GM12878 (cell line): ENCODE results near the gene RERE.
"Not testable (repeated sequence)": the region's sequence is repeated elsewhere in the genome, so short reads cannot be mapped to it uniquely, and the experiment has no call there.

Source experiments
- BMI1 ChIP-seq: fragments of 450-650 bp; IDR thresholded peaks from 2 replicates; pipeline ENCODE4 v1.6.1; 2016; ENCODE audit warnings: mild to moderate bottlenecking, moderate library complexity, borderline replicate concordance
- CTCF ChIP-seq, 3 experiments: IDR thresholded peaks in 2 of 3; conservative IDR thresholded peaks in 1 of 3; 2 replicates each; pipeline ENCODE4 v1.5.1; 2011; ENCODE audit warnings: low read depth in 3 of 3, low read length in 3 of 3, mild to moderate bottlenecking in 3 of 3, control low read depth in 2 of 3, moderate library complexity in 2 of 3, inconsistent platforms in 1 of 3, mixed read lengths in 1 of 3; ENCODE audit not compliant: control insufficient read depth in 2 of 3, insufficient read depth in 1 of 3; ENCODE audit errors: extremely low read depth in 1 of 3
- E4F1 ChIP-seq: fragments of 450-650 bp; IDR thresholded peaks from 2 replicates; pipeline ENCODE4 v1.6.1; 2018; ENCODE audit warnings: borderline replicate concordance, mild to moderate bottlenecking; ENCODE audit not compliant: partially characterized antibody
- EP300 ChIP-seq, 2 experiments: fragments of 150-350 bp in 1 of 2; IDR thresholded peaks; 2 replicates each; pipeline ENCODE4 v1.6.1; 2011 to 2012; ENCODE audit warnings: low read depth in 2 of 2, low read length in 2 of 2, borderline replicate concordance in 1 of 2, improper control_type of control experiment in 1 of 2, inconsistent platforms in 1 of 2; ENCODE audit not compliant: control insufficient read depth in 1 of 2
- FOXK2 ChIP-seq: fragments of 450-650 bp; IDR thresholded peaks from 2 replicates; pipeline ENCODE4 v1.6.1; 2017; ENCODE audit warnings: mild to moderate bottlenecking, moderate library complexity
- JUNB ChIP-seq: IDR thresholded peaks from 2 replicates; pipeline ENCODE4 v1.6.1; 2016; ENCODE audit warnings: antibody characterized with exemption, mild to moderate bottlenecking
- MAX ChIP-seq: IDR thresholded peaks from 2 replicates; pipeline ENCODE4 v1.6.1; 2012; ENCODE audit warnings: low read depth, low read length, improper control_type of control experiment
- POLR2A ChIP-seq: IDR thresholded peaks from 2 replicates; pipeline ENCODE4 v1.6.1; 2011; ENCODE audit warnings: low read depth, mild to moderate bottlenecking, low read length
- RAD21 ChIP-seq: IDR thresholded peaks from 2 replicates; pipeline ENCODE4 v1.6.1; 2011; ENCODE audit warnings: mild to moderate bottlenecking, low read depth, low read length, moderate library complexity; ENCODE audit not compliant: insufficient read depth
- SMAD1 ChIP-seq: fragments of 450-650 bp; IDR thresholded peaks from 2 replicates; pipeline ENCODE4 v1.6.1; 2018; ENCODE audit warnings: mild to moderate bottlenecking, low read depth; ENCODE audit not compliant: partially characterized antibody
- SMC3 ChIP-seq: IDR thresholded peaks from 2 replicates; pipeline ENCODE4 v1.6.1; 2011; ENCODE audit warnings: low read length, improper control_type of control experiment, borderline replicate concordance
- WRNIP1 ChIP-seq: IDR thresholded peaks from 2 replicates; pipeline ENCODE4 v1.6.1; 2011; ENCODE audit warnings: low read depth, low read length, improper control_type of control experiment, borderline replicate concordance
- ZBTB40 ChIP-seq: fragments of 450-650 bp; IDR thresholded peaks from 2 replicates; pipeline ENCODE4 v1.6.1; 2016; ENCODE audit warnings: mild to moderate bottlenecking, moderate library complexity, borderline replicate concordance

GRCh38 chr1:8616791-8617190, 200.6 kb downstream of the RERE start:
- not testable (repeated sequence) for TF ChIP-seq EP300 (IDR thresholded peaks at IDR 0.05; ENCODE audit: borderline replicate concordance in 1 of 2, control insufficient read depth in 1 of 2, low read depth in 2 of 2, low read length in 2 of 2); RAD21; MAX; FOXK2; WRNIP1; POLR2A; SMC3; CTCF (IDR thresholded peaks at IDR 0.05 in 2 of 3, conservative IDR thresholded peaks at IDR 0.05 in 1 of 3; ENCODE audit: control insufficient read depth in 2 of 3, extremely low read depth in 1 of 3, insufficient read depth in 1 of 3, low read depth in 3 of 3, low read length in 3 of 3); E4F1; BMI1; ZBTB40; JUNB; SMAD1
